Measurements from ENCODE around the gene THAP4.
"Not testable (repeated sequence)": the region's sequence is repeated elsewhere in the genome, so short reads cannot be mapped to it uniquely, and the experiment has no call there.

The THAP4 gene

DNA sequence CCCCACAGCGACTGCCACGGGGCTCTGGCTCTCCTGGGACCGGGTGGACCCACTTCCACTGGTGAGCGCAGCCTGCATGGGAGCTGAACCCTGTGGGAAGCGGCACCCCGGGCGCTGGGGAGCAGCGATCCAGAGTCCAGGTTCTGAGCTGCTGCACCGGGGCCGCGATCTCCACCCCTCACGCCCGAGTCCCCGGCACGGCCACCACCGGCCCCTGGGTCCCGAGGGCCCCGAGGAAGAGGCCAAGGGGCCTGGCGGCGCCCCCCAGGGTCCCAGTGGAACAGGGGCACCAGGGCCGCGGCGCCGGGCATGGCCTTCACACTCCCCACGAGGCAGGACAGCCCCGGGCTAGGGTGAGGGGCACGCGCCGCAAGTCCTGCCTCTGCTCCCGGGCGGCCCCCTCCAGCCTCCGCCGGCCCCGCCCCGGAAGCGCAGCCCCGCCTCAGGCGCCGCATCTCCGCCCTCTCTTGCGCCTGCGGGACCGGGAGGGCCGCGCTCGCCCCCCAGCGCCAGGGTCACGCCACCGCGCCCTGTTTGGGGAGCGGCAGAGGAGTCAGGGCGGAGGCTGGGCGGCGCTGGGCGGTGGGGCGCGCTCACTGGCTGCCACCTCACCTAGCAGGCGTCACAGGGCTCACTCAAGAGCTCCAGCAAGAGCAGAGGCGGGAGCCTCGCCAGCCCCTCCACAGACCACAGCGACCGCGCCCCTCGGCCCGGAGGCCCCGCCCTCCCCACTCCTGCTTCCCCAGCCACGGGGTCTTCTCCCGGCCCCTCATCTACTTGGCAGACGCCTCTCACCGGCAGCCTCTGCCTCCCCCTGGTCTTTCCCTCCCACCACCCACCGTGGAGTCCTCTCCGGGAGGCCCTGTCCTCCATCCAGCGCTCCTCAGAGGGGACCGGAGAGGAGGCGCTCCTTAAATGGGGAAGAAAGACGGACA is 26.8 kb downstream of the THAP4 start:
- peak; percentile 77 for DNase-seq

DNA sequence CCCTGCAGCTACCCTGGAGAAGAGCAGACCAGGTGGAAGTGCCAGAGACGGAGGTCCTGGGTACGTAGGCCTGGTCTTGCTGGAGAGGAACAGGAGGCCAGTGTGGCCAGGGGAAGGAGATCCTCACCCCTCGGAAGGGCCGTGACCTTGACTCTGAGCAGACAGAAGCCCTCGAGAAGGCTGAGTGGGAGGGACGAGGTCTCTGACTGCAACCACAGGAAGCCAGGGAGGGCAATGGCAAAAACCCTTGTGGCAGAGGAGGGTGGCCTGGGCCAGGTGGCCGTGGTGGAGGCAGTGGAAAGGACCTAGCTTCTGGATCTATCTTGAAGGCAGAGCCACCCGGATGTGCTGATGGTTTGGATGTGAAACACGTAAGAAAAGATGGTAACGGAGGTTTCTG is 28.1 kb downstream of the THAP4 start:
- no peak for DNase-seq

DNA sequence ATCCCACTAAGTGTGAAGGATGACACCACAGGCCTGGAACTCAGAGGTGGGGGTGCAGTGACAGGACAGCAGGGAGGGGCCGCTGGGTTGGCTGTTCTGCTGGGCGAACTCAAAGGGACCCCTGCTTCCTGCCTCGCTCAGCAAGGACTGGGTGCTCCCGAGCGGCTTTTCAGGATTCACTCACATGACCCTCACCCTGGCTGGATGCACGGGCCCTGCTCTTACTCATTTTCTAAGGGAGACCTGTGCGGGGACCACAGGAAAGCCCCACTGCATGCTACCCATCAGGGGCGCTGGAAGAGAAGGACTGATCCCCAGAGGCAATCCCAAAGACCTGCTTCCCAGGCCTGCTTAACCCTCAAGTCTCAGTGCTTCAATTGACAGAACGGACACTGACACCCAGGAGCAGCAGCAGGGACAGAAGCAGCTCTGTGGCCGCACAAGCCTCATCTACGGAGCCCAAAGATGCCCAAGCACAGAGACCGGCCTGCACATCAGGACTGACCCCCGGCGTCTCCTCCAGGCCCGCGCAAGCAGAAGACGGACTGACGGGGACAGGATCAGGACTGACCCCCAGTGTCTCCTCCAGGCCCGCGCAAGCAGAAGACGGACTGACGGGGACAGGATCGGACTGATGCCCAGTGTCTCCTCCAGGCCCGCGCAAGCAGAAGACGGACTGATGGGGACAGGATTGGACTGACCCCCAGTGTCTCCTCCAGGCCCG is 29.6 kb downstream of the THAP4 start:
- DNase-seq = no peak

DNA sequence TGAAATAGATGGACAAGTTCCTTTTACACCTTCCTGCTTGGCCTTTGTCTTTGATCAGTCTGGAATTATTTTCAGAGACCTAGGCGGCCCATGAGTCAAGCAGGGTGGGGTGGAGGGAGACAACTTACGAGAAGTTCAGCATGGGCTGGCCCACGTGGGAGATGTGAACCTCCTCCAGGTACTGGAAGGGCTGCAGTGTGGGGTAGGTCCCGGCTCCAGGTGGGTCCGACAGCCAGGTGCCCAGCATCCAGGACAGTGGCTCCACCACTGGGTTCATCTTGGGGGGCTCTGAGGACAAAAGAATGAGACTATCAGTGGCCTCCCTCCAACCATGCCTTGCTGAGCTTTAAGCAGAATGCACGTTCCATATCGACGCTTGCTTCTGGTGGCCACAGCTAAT is 30.8 kb downstream of the THAP4 start:
- no peak for DNase-seq

DNA sequence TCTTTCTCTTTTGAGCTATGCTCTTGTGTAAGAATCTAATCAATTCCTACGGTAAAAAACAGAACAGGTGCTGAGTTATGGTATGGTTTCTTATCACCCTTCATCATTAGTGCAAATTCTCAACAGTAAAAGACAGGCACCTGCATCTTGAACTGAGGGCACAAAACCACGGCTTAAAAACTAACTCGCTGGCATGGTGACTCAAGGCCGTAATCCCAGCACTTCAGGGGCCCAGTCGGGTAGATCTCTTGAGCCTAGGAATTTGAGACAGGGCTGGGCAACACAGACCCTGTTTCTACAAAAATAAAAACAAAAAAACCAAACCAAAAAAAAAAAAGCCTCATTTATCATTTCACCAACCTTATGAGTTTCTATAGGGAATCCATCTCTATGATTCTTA is 33.3 kb downstream of the THAP4 start:
- no peak for DNase-seq

DNA sequence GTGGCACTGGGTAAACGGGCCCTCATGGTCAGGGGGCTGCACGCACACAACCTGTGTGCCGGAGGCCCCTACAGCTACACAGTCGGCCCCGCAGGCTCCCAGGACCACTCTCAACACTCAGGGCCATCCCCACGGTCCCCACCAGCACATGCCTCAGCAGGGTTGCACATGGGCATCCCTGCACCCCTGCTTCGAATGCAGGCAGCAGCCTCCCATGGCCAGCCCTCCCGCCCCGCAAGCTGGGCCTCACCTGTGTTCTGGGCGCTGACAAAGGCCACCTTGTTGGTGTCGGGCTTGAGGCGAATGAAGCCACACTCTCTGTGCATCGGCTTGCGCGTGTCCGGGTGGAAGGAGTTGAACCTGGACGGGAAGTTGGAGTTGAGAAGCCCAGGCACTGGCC is 34.2 kb downstream of the THAP4 start:
- DNase-seq = no peak

DNA sequence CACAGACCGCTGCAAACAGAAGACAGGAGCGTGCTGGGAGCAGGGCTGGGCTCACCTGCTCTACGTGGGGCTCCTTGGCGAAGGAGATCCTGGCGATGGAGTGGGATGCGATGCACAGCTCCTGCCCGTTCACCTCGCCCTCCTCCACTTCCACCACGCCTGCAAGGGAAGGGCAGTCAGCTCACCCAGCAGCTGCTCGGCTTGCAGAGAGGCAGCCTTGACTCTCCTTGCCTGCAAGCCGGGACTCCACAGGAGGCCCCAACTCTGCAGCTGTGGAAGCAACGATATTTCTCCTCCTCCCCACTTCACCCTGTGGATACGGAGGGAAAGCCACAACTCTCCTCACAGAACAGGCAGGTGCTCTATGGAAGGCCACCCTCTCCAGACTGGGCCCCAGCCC is 35.1 kb downstream of the THAP4 start:
- no peak for DNase-seq

DNA sequence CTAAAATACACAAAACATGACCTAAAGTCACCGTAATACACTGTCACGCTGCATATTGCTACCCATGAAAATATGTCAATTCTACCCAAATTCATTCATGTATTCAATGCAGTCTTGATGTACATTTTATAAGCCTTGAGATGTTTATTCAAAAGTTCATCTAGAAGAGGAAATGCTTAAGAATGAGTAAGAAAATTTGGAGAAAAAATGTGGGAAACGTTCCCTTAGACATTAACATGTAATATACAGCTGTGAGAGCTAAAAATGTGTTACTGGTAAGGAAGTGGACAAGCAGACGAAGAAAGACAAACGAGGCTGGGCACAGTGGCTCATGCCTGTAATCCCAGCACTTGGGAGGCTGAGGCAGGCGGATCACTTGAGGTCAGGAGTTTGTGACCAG is 37.3 kb downstream of the THAP4 start:
- no peak for DNase-seq

DNA sequence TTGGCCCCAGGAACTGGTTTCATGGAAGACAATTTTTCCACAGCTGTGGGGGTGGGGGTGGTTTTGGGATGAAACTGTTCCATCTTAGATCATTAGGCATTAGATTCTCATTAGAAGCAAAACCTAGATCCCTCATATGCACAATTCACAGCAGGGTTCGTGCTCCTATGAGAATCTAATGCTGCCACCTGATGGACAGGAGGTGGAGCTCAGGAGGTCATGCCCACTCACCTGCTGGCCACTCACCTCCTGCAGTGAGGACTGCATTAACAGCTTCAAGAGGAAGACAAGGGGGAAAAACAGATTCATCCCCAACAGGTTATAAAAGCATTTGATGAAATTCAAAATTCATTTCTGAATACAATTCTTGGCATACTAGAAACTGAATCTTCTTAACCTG is 38.5 kb downstream of the THAP4 start:
- no peak for DNase-seq

DNA sequence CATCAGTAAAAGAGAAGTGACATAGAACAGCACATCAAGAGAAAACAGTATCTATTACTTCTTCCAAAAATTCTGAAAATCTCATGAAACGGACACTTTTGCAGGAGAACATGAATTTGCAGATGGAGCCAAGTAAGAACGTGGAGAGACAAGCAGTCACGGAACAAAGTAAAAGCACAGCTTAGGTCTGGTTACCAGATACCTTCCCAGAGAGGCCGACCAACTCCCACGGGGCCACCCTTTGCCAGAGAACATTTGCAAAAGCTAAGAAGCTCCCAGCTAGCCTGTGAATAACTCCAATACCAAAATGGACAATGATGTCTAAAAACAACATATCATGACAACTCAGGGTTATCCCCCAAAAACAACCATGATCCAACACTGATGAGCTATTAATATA is 38.9 kb downstream of the THAP4 start:
- DNase-seq = no peak

DNA sequence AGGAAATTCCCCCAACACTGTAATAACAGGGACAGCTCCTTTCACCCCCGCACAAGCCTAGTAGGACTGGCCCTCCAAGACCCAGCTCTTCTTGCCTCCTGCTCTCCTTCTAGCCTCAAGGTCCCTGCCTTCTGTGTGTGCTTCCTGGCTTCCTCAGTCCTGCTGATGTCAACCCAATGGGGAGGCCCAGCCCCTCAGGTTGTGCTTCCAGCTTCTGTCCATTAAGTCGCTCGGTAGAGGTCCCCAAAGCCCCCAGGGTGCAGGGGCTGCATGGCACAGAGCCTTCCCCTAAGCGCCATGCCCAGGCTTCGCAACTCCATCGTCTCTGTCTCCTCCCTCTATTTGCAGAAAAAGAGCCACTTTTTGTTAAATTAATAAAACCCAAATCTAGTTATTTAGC is 39.4 kb downstream of the THAP4 start:
- no peak for DNase-seq

DNA sequence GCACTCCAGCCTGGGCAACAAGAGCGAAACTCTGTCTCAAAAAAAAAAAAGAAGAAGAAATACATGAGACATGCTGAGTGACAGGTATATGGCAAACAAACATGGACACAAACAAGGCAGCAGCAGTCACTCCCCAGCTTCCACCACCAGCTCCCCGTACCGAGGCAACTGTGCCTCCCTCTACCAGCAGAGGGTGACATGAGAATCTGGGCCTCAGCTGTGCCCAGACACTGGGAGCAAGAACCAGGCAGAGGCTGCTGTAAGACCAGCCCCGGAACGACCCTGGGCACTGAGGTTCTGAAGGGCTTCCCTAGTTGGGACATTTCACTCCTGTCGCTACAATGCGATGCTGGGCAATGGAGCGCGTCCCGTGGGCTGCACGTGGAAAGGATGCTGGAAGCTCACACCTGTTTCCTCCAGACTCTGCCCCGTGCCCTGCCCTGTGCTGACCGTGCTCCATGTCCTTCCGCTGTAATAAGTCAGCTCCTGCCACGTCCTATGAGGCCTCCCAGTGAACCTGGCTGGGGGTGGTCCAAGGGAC is 41.3 kb downstream of the THAP4 start:
- DNase-seq = no peak

DNA sequence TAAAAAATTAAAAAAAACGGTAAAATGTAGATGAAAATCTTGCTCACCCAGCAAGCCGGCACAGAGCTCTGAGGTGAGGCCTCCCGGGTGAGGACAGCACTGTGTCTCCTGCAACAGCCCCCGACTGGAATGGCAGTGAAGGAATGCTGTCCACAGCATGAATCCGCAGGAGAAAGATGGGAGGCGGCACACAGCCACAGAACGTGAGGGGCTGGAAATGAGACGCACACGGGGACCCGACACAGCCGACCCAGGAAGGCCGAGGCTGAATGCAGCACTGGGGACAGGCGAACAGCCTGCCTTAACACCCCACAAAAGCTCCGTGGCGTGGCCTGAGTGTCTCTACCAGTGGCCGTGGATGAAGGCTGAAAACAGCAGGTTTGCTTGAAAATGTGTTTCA is 43.7 kb downstream of the THAP4 start:
- DNase-seq = no peak

DNA sequence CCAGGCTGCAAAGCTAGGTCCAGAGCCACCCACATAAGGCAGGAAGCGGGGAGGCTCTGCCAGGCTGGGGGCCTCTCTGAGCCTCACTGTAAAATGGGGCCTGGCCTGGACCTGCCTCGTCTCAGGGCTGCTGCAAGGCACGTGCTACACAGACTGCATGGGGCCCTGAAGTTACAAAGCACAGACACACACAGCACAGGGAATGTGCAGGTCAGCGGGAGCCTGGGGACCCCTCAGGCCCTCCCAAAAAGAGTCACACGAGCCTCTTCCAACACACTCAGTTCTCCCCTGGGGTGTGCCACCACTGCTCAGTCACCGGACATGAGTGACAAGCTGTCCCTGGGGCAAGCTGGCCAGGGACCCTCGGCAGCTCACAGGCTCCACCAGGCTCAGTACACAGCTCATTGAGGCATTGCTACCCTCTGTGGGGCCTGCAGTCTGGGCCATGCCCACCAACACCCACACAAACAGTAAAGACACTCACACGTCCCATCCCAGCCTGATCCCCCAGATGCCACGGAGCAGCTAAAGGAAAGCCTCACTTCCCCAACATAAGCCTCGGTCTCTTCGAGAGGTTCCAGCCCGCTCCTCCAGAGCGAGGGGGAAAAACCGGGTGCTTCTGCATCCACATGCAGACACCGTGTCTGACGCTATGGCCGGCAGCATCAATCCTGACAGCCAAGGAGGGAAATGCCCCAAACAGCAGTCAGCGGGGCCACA is 44.7 kb downstream of the THAP4 start:
- no peak for DNase-seq

DNA sequence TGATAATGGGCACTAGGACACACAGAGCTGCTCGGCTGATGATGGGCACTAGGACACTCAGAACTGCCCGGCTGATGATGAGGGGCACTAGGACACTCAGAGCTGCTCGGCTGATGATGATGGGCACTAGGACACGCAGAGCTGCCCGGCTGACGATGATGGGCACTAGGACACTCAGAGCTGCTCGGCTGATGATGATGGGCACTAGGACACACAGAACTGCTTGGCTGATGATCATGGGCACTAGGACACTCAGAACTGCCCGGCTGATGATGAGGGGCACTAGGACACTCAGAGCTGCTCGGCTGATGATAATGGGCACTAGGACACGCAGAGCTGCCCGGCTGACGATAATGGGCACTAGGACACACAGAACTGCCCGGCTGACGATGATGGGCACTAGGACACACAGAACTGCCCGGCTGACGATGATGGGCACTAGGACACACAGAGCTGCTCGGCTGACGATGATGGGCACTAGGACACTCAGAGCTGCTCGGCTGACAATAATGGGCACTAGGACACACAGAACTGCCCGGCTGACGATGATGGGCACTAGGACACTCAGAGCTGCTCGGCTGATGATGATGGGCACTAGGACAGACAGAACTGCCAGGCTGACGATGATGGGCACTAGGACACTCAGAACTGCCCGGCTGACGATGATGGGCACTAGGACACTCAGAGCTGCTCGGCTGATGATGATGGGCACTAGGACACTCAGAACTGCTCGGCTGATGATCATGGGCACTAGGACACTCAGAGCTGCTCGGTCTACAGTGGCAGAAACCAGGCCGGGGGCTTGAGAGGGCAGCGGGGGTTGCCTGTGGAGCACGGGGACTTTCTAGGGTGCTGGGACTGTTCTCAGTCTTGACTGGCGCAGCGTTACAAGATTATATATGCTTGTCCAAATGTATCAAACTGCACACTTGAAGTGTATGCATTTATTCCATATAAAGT is 46.2 kb downstream of the THAP4 start:
- DNase-seq = not testable (repeated sequence)

DNA sequence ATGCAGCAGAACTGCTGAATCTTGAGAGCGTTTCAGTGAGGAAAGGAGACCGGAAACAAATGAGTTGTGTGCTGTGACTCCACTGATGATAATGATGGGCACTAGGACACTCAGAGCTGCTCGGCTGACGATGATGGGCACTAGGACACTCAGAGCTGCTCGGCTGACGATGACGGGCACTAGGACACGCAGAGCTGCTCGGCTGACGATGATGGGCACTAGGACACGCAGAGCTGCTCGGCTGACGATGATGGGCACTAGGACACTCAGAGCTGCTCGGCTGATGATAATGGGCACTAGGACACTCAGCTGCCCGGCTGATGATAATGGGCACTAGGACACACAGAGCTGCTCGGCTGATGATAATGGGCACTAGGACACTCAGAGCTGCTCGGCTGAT is 47.1 kb downstream of the THAP4 start:
- not testable (repeated sequence) for DNase-seq

DNA sequence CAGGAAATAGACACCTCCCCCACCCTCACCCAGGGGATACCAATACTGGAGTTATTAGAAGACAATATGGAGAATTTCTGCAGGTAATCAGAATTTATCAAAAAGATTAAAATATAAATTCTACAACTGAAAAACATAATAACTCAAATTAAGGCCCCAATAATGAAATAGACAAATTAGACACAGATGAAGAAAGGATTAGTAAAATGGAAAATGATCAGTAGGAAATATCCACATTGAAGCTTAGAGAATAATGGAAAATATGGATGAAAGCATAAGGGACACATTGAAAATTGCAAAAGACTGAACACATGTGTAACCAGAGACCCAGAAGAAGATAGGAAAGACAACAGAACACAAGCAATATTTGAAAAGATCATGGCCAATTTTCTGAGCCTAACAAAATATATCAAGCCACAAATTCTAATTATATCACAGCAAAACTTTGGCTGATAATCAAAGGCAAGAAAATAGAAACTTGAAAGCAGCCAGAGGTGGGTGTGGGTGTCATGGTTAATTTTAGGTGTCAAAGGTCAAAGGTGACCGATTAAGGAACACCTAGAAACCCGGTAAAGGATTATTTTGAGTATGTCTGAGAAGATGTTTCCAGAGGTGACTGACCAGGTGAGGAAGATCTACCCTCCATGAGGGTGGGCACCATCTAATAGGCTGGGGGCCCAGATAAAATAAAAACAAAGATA is 50.2 kb downstream of the THAP4 start:
- no peak for DNase-seq

DNA sequence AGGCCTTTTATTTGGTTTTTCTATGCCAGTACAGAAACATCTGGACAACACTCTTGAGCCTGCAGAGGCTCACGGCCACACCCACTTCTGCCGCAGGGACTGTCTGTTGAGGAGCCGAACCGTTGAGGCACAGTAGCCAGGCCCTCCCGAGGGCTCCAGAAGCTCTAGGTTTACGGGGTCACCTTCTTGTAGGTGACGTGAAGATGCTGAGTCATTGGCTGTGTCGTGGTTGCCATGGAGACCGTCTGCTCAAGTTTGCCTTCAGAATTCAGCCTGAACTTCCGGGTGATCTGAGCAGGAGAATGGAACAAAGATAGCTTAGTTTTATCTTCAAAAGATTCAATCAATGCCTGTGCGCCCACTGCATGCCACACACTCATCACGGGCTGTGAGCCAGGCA is 52.5 kb downstream of the THAP4 start:
- DNase-seq = no peak

DNA sequence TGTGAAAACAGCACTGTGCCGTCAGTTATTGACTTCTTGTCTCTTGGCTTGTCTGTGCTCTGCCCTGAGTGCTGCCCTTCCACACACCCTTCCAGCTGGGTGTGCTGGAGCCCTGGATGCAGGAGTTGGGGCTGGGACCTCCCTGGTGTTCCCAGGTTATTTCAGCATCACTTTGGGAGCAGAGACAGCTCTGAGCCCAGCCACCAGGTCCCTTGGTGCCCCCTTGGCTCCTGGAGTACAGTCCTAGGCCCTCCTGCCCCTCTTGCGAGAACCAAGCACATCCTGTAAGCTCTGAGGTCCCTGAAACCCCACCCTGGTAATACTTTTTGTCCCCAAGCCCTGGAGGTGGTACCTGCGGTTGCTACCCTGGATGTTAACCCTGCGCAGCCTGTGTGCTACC is 54.2 kb downstream of the THAP4 start:
- DNase-seq = no peak

DNA sequence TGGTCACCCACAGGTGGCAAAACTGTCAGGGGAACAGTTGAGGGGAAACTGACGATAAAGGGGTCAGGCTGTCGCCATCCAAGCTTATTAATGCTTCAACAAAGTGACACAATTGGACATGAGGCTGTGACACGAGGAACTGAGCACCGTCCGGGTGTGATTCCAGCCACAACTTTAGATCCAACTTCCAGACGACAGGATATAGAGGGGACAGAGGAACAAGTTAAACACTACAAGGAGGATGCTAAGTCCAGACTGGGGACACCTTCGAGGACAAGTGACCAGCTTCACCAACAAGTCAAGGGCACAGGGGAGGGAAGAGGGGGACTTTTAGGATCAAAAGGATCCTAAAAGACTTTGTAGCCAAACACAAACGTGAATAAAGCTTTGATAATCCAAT is 54.6 kb downstream of the THAP4 start:
- DNase-seq = no peak

DNA sequence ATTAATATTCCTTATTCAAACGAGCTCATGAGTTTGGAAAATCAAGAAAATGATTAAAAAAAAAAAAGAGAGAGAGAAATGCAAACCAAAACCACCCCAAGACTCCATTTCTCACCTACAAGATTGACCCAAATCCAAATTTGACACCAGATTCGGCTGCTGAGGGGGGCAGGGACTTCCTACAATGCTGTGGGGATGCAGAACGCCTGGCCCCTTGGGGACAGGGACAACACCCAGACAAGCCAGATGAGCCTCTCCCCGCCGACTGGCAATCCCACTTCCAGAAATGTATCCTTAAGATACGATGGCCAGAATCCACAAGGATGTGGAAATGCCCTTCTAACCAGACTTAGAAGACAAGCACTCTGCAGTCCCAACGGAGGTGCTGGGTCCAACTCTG is 57.7 kb downstream of the THAP4 start:
- DNase-seq = no peak

All from NCI-H2227 treated with DMSO at 0.1 percent for 48 hours (cell line).